GM12878 (cell line): ENCODE results near the gene C19orf67. TPM values are rescaled to one million over a fixed set of nuclear protein-coding genes. Genes with fewer than 3 reads are reported as not detected.

Experiments
- ATAC-seq: fragments of 200-7000 bp; cut with Tn5 transposase; 3 replicates; pipeline ENCODE4 v1.9.1; 2020; ENCODE audit warnings: mild to moderate bottlenecking, moderate library complexity
- BruUV-seq: library from RNA; stranded (reverse); fragments of 400-500 nt; replicated peaks from 2 replicates; lab custom pipeline; 2021; lab: Mats Ljungman, UMichigan
- CTCF ChIA-PET: fragments of 300-600 bp; sonication (Branson Sonifier 250); formaldehyde crosslinking; extraction: SDS; loops from one replicate; lab custom pipeline; 2021; ENCODE audit warnings: inconsistent platforms; lab: Yijun Ruan, JAX
- POLR2A ChIA-PET: fragments of 350-600 bp; formaldehyde crosslinking; extraction: SDS; loops from one replicate; lab custom pipeline; 2021; ENCODE audit warnings: inconsistent platforms; lab: Charles Lee
- RAD21 ChIA-PET: fragments of 300-600 bp; sonication (Branson Sonifier 250); formaldehyde crosslinking; loops from one replicate; lab custom pipeline; 2023; ENCODE audit warnings: antibody characterized with exemption; ENCODE audit not compliant: unreplicated experiment; lab: Charles Lee
- SMC1A ChIA-PET: fragments of 300-600 bp; sonication (Branson Sonifier 250); formaldehyde crosslinking; loops from one replicate; lab custom pipeline; 2023; ENCODE audit not compliant: unreplicated experiment, uncharacterized antibody; lab: Charles Lee
- DNase-seq: peaks from one replicate; pipeline ENCODE4 v3.0.0-alpha.2; 2011; ENCODE audit warnings: low read depth, low spot score
- FAIRE-seq: peaks from 3 replicates; lab custom pipeline; 2011; peaks lifted over from hg19 to GRCh38; lab: Jason Lieb, UNC
- H2AFZ ChIP-seq: 2 replicates; pipeline ENCODE4 v1.6.0; 2011; ENCODE audit warnings: low read depth, low read length, control low read depth; ENCODE audit not compliant: control insufficient read depth
- H3K27ac ChIP-seq: 2 replicates; pipeline ENCODE4 v1.5.1; 2011; ENCODE audit warnings: control low read depth; ENCODE audit not compliant: control insufficient read depth, insufficient read depth
- H3K27me3 ChIP-seq, 2 experiments: replicated peaks in 1 of 2; 2 replicates each; pipeline versions ENCODE4 v1.6.0 to v1.6.1; 2011; ENCODE audit warnings: low read length in 1 of 2; ENCODE audit not compliant: control insufficient read depth in 2 of 2, insufficient read depth in 2 of 2
- H3K36me3 ChIP-seq, 2 experiments: 2 replicates each; pipeline ENCODE4 v1.5.1; 2011; ENCODE audit warnings: low read length in 1 of 2; ENCODE audit not compliant: control insufficient read depth in 2 of 2, insufficient read depth in 2 of 2
- H3K4me1 ChIP-seq: 2 replicates; pipeline ENCODE4 v1.6.1; 2011; ENCODE audit warnings: mild to moderate bottlenecking, low read length, moderate library complexity, mixed read lengths; ENCODE audit not compliant: control insufficient read depth, insufficient read depth
- H3K4me2 ChIP-seq: 2 replicates; pipeline ENCODE4 v1.6.0; 2011; ENCODE audit warnings: control low read depth; ENCODE audit not compliant: control insufficient read depth, insufficient read depth
- H3K4me3 ChIP-seq: fragments of 200-600 bp; sonication (generic); 2 replicates; pipeline ENCODE4 v1.5.1; 2016
- H3K79me2 ChIP-seq: 2 replicates; pipeline ENCODE4 v1.6.0; 2011; ENCODE audit warnings: low read length; ENCODE audit not compliant: control insufficient read depth, insufficient read depth
- H3K9ac ChIP-seq: 2 replicates; pipeline ENCODE4 v1.8.0; 2011; ENCODE audit warnings: low read length, control low read depth, mixed read lengths; ENCODE audit not compliant: control insufficient read depth, insufficient read depth
- H3K9me3 ChIP-seq: replicated peaks from 3 replicates; pipeline ENCODE4 v1.5.1; 2011; ENCODE audit warnings: mild to moderate bottlenecking, low read length; ENCODE audit not compliant: control insufficient read depth, insufficient read depth
- H4K20me1 ChIP-seq: 2 replicates; pipeline ENCODE4 v1.6.0; 2011; ENCODE audit not compliant: control insufficient read depth, insufficient read depth
- CEBPB ChIP-seq, 2 experiments: fragments of 150-350 bp in 1 of 2; IDR thresholded peaks; 2 replicates each; pipeline ENCODE4 v1.6.1; 2012 to 2014; ENCODE audit warnings: low read depth in 2 of 2, low read length in 2 of 2, borderline replicate concordance in 1 of 2, inconsistent platforms in 1 of 2
- CHD2 ChIP-seq: IDR thresholded peaks from 2 replicates; pipeline ENCODE4 v1.6.1; 2011; ENCODE audit warnings: low read depth, low read length, improper control_type of control experiment, borderline replicate concordance
- CREB1 ChIP-seq: IDR thresholded peaks from 2 replicates; pipeline ENCODE4 v1.6.1; 2012; ENCODE audit warnings: low read depth, mild to moderate bottlenecking, inconsistent platforms
- EZH2 ChIP-seq: IDR thresholded peaks from 2 replicates; pipeline ENCODE4 v1.6.1; 2012; ENCODE audit warnings: low read depth, mild to moderate bottlenecking, control low read depth, inconsistent platforms, low read length, borderline replicate concordance; ENCODE audit not compliant: control insufficient read depth
- HCFC1 ChIP-seq: fragments of 150-350 bp; IDR thresholded peaks from 2 replicates; pipeline ENCODE4 v1.6.1; 2014; ENCODE audit warnings: low read length
- MEF2A ChIP-seq: IDR thresholded peaks from 2 replicates; pipeline ENCODE4 v1.6.1; 2011; ENCODE audit warnings: low read depth, mild to moderate bottlenecking, low read length, moderate library complexity; ENCODE audit not compliant: insufficient read depth
- NBN ChIP-seq: fragments of 450-650 bp; IDR thresholded peaks from 2 replicates; pipeline ENCODE4 v1.6.1; 2016
- RB1 ChIP-seq: fragments of 450-650 bp; formaldehyde crosslinking; IDR thresholded peaks from 2 replicates; pipeline ENCODE4 v1.6.1; 2017; ENCODE audit warnings: mild to moderate bottlenecking, borderline replicate concordance
- RFX5 ChIP-seq: IDR thresholded peaks from 2 replicates; pipeline ENCODE4 v1.6.1; 2011; ENCODE audit warnings: low read depth, low read length, improper control_type of control experiment
- SIX5 ChIP-seq: IDR thresholded peaks from 2 replicates; pipeline ENCODE4 v1.6.1; 2011; ENCODE audit warnings: mild to moderate bottlenecking, low read depth, low read length, moderate library complexity; ENCODE audit not compliant: severe bottlenecking
- SMAD1 ChIP-seq: fragments of 450-650 bp; IDR thresholded peaks from 2 replicates; pipeline ENCODE4 v1.6.1; 2018; ENCODE audit warnings: mild to moderate bottlenecking, low read depth; ENCODE audit not compliant: partially characterized antibody
- WGBS: methylation state at CpG from one replicate; pipeline ENCODE4 v1.1.6; 2016; ENCODE audit warnings: low lambda C conversion rate; ENCODE audit not compliant: insufficient replicate concordance, insufficient coverage; ENCODE audit errors: missing lambda C conversion rate; 5-methylcytosine and 5-hydroxymethylcytosine counted together
- in situ Hi-C: fragments of 300-500 bp; cut with MboI; formaldehyde crosslinking; loops from 9 replicates; pipeline ENCODE4 v1.14.3; 2018; ENCODE audit warnings: mixed read lengths
- intact Hi-C: fragments of 100-400 bp; cut with micrococcal nuclease; formaldehyde crosslinking; loops from one replicate; pipeline ENCODE4 v1.14.2; 2022; ENCODE audit not compliant: unreplicated experiment
- polyA plus RNA-seq, 11 experiments: library from polyadenylated mRNA; depleted of rRNA in 4 of 11; unstranded in 6 of 11; stranded (reverse) in 5 of 11; fragments of >200 nt; fragmentation: Nextera tagmentation in 4 of 11; fragmentation: Illumina TruSeq in 1 of 11; extraction: Ambion mirVana in 4 of 11; extraction: Trizol in 1 of 11; gene quantifications; 1 replicate in 1 of 11; 2 replicates in 10 of 11; pipeline versions ENCODE4 v1.2.1 to v1.2.3, GENCODE V29; 2011 to 2016; ENCODE audit warnings: inconsistent platforms in 2 of 11, missing spikeins in 2 of 11, low read depth in 1 of 11
- total RNA-seq, 4 experiments: library from RNA; depleted of rRNA in 3 of 4; stranded (reverse); fragments of >200 nt in 3 of 4; fragmentation: Illumina TruSeq in 1 of 4; extraction: Trizol in 1 of 4; gene quantifications; 2 replicates each; pipeline versions ENCODE4 v1.2.1 to v1.2.3, GENCODE V29; 2013 to 2021
- TF ChIP-seq, protein P1 (sequence below): IDR thresholded peaks from 2 replicates; pipeline ENCODE4 v1.6.1; 2011; ENCODE audit warnings: mild to moderate bottlenecking, low read depth, low read length, moderate library complexity; ENCODE audit not compliant: insufficient replicate concordance
- TF ChIP-seq, protein P2 (sequence below): fragments of 450-650 bp; IDR thresholded peaks from 2 replicates; pipeline ENCODE4 v1.6.1; 2017; ENCODE audit warnings: antibody characterized with exemption, mild to moderate bottlenecking, moderate library complexity
- TF ChIP-seq, protein P3 (sequence below): fragments of 450-650 bp; IDR thresholded peaks from 2 replicates; pipeline ENCODE4 v1.6.1; 2017; ENCODE audit warnings: low read depth, mild to moderate bottlenecking, moderate library complexity
- TF ChIP-seq, protein P4 (sequence below): fragments of 450-650 bp; IDR thresholded peaks from 2 replicates; pipeline ENCODE4 v1.6.1; 2017; ENCODE audit warnings: mild to moderate bottlenecking, low read depth, inconsistent platforms; ENCODE audit not compliant: poor library complexity, severe bottlenecking

C19orf67 gene
- total and polyA plus RNA-seq, 10 of the 15 experiments (the other 5 are each of a cell fraction or from before 2014, with no cell fraction given), result 0.14 TPM; not detected in 9

DNA sequence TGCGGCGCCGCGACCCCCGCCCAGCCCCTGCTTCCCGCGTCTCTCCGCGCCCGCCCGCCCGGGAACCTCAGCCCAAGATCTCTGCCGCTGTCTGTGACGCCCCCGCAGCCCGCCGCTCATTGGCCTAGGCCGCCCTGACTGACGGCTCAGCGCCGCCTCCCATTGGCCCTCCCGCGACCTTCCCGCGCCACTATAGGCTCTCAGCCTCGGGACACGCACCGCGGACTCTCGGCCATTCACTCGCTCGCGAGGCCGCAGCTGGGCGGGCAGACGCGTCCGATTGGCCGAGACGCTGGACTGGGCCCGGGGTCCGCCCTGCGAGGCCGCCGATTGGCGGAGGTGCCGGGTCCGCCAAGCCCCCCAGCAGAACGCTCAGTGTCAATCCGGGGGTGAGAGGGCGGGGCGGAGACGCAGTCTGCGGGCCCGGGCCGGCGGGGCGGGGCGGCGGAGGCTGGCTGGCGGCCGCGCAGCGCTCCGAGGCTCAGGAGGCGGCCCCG is 32.1 kb upstream of the C19orf67 start, which contains the start of gene PRKACA:
Gene PRKACA (minus strand): TSS at position 95 of the 497 bp plus-strand sequence. CDS start 215 bp downstream, outside the sequence.
- ATAC-seq (peak; percentile 99), FAIRE-seq (peak; percentile 95), DNase-seq (peak; percentile 91)
- H3K9ac ChIP-seq, result peak within 1 kb of the TSS; percentile 76
- no peaks in the 10 kb centered on the region for H4K20me1 ChIP-seq
- no peaks in the 10 kb centered on the region for H3K27me3 ChIP-seq
- WGBS, result 1% methylated on average over 23 of the region's 67 CpGs
- peak within 1 kb of the TSS; percentile 91 for H3K4me2 ChIP-seq
- H3K36me3 ChIP-seq, result peaks cover 0 to 2% of the 10 kb centered on the region in 2 experiments; a peak in 2 of 4 replicates
- peaks cover 8% of the 10 kb centered on the region for H3K79me2 ChIP-seq
- ChIA-PET CTCF (interaction anchor here (0.6 to 2.4 kb wide), 6 partner anchors 19 to 283 kb away, joined by 3 to 10 read pairs (median 3); partner anchors contain the start of genes ASF1B and IL27RA), POLR2A (interaction anchor here (0.9 to 1.0 kb wide), 2 partner anchors 19 to 36 kb away, joined by 3 to 5 read pairs; partner anchors contain the start of gene ASF1B), RAD21 (interaction anchor here (0.7 to 1.6 kb wide), 2 partner anchors 18 to 35 kb away, joined by 3 to 8 read pairs; partner anchors contain the start of gene ASF1B), SMC1A (interaction anchor here (0.6 to 1.8 kb wide), 4 partner anchors 10 to 37 kb away, joined by 3 to 5 read pairs (median 4); partner anchors contain the start of gene ASF1B)
- intact Hi-C loops (loop anchor here (5.0 kb wide), 1 partner anchor 35 kb away; no protein-coding TSS in a partner anchor), in situ Hi-C loops (no loop called here)
- peak within 1 kb of the TSS; percentile 75 for H2AFZ ChIP-seq
- peak within 1 kb of the TSS; percentile 70 for H3K4me3 ChIP-seq
- no TSS peak for BruUV-seq
- H3K9me3 ChIP-seq, result no peaks in the 10 kb centered on the region
- peaks cover 16% of the 10 kb centered on the region for H3K4me1 ChIP-seq
- H3K27ac ChIP-seq, result peak within 1 kb of the TSS; percentile 45
- TF ChIP-seq SIX5 (peak; percentile 27), RB1 (no peak), MEF2A (no peak), HCFC1 (no peak), CREB1 (peak; percentile 93), EZH2 (no peak), NBN (no peak), CEBPB (IDR thresholded peaks at IDR 0.05; ENCODE audit: borderline replicate concordance in 1 of 2, low read depth in 2 of 2, low read length in 2 of 2) (no peak), SMAD1 (no peak), RFX5 (peak; percentile 81; the same call in 1 of the 2 replicates), CHD2 (peak; percentile 98)
- TF ChIP-seq, protein P1, sequence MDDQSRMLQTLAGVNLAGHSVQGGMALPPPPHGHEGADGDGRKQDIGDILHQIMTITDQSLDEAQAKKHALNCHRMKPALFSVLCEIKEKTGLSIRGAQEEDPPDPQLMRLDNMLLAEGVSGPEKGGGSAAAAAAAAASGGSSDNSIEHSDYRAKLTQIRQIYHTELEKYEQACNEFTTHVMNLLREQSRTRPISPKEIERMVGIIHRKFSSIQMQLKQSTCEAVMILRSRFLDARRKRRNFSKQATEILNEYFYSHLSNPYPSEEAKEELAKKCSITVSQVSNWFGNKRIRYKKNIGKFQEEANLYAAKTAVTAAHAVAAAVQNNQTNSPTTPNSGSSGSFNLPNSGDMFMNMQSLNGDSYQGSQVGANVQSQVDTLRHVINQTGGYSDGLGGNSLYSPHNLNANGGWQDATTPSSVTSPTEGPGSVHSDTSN, result peak; percentile 95
- TF ChIP-seq, protein P2, sequence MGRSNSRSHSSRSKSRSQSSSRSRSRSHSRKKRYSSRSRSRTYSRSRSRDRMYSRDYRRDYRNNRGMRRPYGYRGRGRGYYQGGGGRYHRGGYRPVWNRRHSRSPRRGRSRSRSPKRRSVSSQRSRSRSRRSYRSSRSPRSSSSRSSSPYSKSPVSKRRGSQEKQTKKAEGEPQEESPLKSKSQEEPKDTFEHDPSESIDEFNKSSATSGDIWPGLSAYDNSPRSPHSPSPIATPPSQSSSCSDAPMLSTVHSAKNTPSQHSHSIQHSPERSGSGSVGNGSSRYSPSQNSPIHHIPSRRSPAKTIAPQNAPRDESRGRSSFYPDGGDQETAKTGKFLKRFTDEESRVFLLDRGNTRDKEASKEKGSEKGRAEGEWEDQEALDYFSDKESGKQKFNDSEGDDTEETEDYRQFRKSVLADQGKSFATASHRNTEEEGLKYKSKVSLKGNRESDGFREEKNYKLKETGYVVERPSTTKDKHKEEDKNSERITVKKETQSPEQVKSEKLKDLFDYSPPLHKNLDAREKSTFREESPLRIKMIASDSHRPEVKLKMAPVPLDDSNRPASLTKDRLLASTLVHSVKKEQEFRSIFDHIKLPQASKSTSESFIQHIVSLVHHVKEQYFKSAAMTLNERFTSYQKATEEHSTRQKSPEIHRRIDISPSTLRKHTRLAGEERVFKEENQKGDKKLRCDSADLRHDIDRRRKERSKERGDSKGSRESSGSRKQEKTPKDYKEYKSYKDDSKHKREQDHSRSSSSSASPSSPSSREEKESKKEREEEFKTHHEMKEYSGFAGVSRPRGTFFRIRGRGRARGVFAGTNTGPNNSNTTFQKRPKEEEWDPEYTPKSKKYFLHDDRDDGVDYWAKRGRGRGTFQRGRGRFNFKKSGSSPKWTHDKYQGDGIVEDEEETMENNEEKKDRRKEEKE, result no peak
- TF ChIP-seq, protein P3, sequence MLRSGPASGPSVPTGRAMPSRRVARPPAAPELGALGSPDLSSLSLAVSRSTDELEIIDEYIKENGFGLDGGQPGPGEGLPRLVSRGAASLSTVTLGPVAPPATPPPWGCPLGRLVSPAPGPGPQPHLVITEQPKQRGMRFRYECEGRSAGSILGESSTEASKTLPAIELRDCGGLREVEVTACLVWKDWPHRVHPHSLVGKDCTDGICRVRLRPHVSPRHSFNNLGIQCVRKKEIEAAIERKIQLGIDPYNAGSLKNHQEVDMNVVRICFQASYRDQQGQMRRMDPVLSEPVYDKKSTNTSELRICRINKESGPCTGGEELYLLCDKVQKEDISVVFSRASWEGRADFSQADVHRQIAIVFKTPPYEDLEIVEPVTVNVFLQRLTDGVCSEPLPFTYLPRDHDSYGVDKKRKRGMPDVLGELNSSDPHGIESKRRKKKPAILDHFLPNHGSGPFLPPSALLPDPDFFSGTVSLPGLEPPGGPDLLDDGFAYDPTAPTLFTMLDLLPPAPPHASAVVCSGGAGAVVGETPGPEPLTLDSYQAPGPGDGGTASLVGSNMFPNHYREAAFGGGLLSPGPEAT, result no peak
- TF ChIP-seq, protein P4, sequence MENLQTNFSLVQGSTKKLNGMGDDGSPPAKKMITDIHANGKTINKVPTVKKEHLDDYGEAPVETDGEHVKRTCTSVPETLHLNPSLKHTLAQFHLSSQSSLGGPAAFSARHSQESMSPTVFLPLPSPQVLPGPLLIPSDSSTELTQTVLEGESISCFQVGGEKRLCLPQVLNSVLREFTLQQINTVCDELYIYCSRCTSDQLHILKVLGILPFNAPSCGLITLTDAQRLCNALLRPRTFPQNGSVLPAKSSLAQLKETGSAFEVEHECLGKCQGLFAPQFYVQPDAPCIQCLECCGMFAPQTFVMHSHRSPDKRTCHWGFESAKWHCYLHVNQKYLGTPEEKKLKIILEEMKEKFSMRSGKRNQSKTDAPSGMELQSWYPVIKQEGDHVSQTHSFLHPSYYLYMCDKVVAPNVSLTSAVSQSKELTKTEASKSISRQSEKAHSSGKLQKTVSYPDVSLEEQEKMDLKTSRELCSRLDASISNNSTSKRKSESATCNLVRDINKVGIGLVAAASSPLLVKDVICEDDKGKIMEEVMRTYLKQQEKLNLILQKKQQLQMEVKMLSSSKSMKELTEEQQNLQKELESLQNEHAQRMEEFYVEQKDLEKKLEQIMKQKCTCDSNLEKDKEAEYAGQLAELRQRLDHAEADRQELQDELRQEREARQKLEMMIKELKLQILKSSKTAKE, result no peak
